Activated CD8-positive, alpha-beta memory T cell treated with anti-CD3 and anti-CD28 coated beads, Interleukin-2, amount 10 ng/mL, durations not matched to agents 7 days and 5 days (primary cell): ENCODE results near the gene SEC22C. TPM values are rescaled to one million over a fixed set of nuclear protein-coding genes. Genes with fewer than 3 reads are reported as not detected.
A peak's percentile ranks its signal among the peaks of the same experiment; 100 is the strongest.

Experiments
- ATAC-seq: fragments of 150-1000 bp; cut with Tn5 transposase; one replicate; pipeline ENCODE4 v1.10.0; 2021; ENCODE audit warnings: moderate library complexity
- CTCF ChIA-PET: fragments of 350-600 bp; sonication (Branson Sonifier 250); formaldehyde crosslinking; loops from one replicate; lab custom pipeline; 2021; ENCODE audit warnings: antibody characterized with exemption; lab: Charles Lee
- DNase-seq: peaks from one replicate; pipeline ENCODE4 v3.0.0-alpha.2; 2020
- H3K27ac Mint-ChIP-seq: one replicate; pipeline ENCODE4 v1.8.0; 2021; ENCODE audit warnings: mild to moderate bottlenecking, mixed read lengths
- H3K27me3 Mint-ChIP-seq: one replicate; pipeline ENCODE4 v1.8.0; 2021; ENCODE audit warnings: mixed read lengths
- H3K36me3 Mint-ChIP-seq: one replicate; pipeline ENCODE4 v1.8.0; 2021; ENCODE audit warnings: mild to moderate bottlenecking, mixed read lengths
- H3K4me1 Mint-ChIP-seq: one replicate; pipeline ENCODE4 v1.8.0; 2021; ENCODE audit warnings: mixed read lengths
- H3K4me3 Mint-ChIP-seq: one replicate; pipeline ENCODE4 v1.8.0; 2021; ENCODE audit warnings: mild to moderate bottlenecking, moderate library complexity, mixed read lengths
- H3K9me3 Mint-ChIP-seq: one replicate; pipeline ENCODE4 v1.8.0; 2022; ENCODE audit warnings: low read depth, mixed read lengths
- total RNA-seq, 2 experiments: library from RNA; stranded (reverse); gene quantifications; one replicate each; pipeline ENCODE4 v1.2.3, GENCODE V29; 2021

Gene SEC22C
- total RNA-seq, 2 experiments from 2014 or later, result 46.1 to 47.3 TPM

DNA sequence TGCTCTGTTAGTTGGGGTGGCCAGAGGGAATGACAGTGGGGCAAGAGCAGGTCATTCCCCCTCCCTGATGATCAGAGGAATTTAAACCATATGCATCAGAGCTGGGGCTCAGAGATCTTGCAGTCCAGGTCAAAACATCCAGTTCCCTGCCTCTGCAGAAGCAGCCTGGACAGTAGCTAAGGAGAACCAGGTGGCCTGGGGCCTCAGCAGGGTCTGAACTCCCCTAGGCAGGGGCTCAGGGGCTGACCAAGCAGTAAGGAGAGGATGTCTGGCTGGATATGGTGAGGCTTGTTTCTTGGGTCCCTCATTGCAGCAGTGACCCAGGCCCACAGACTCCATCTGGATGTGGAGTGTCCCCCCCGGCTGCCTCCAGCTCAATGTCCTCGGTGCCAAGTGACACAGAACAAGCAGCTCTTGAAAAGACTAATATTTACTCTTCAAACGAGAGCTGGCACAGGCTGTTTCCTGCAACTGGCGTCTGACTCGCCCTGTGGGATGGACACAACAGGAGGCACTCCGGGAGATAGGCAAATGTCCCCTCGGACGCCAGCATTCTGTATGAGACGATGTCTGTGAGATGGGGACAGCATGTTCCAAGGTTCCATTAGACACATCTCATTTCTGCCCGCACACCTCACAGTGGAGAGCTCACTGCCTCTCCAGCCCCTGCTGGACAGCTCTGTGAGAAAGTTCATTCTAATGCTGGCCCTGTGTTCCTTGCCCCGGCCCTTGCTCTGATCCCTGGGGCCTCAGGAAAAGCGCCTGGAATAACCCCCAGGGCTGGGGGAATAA, 37.1 kb downstream of the SEC22C start:
- no peak overlapping the region for H3K4me3 Mint-ChIP-seq
- ATAC-seq (no peak), DNase-seq (no peak)
- no peaks in the 10 kb centered on the region for H3K4me1 Mint-ChIP-seq
- H3K27ac Mint-ChIP-seq, result no peak overlapping the region
- no peaks in the 10 kb centered on the region for H3K9me3 Mint-ChIP-seq
- CTCF ChIA-PET, result interaction anchor here (1.0 to 6.2 kb wide), 3 partner anchors 9 to 43 kb away, joined by 3 to 60 read pairs (median 39); partner anchors contain the start of gene VIPR1
- peaks cover 1% of the 10 kb centered on the region for H3K36me3 Mint-ChIP-seq
- H3K27me3 Mint-ChIP-seq, result no peaks in the 10 kb centered on the region

- Mint-ChIP-seq H3K27ac (no peak overlapping the region), H3K4me3 (no peak overlapping the region), H3K27me3 (no peaks in the 10 kb centered on the region), H3K4me1 (no peaks in the 10 kb centered on the region), H3K36me3 (no peaks in the 10 kb centered on the region), H3K9me3 (no peaks in the 10 kb centered on the region)
- CTCF ChIA-PET, result interaction anchor here (0.6 to 2.5 kb wide), 6 partner anchors 11 to 356 kb away, joined by 3 to 7 read pairs (median 3); partner anchors contain the start of gene VIPR1
- DNase-seq (no peak), ATAC-seq (no peak)
Measured at GRCh38 chr3:42541079-42541478, 40.7 kb downstream of the SEC22C start.

GRCh38 chr3:42539871-42540714, 41.7 kb downstream of the SEC22C start:
- peak; percentile 72 for ATAC-seq
- Mint-ChIP-seq H3K4me3 (no peak overlapping the region), H3K36me3 (no peaks in the 10 kb centered on the region), H3K27ac (no peak overlapping the region), H3K4me1 (no peaks in the 10 kb centered on the region), H3K9me3 (no peaks in the 10 kb centered on the region), H3K27me3 (no peaks in the 10 kb centered on the region)
- CTCF ChIA-PET, result interaction anchor here (0.8 to 1.9 kb wide), 10 partner anchors 12 to 112 kb away, joined by 3 to 13 read pairs (median 3); partner anchors contain the start of gene VIPR1
- DNase-seq, result peak; percentile 73

GRCh38 chr3:42537350-42537749, 44.4 kb downstream of the SEC22C start:
- Mint-ChIP-seq H3K27ac (no peak overlapping the region), H3K4me1 (no peaks in the 10 kb centered on the region), H3K9me3 (no peaks in the 10 kb centered on the region), H3K4me3 (no peak overlapping the region), H3K36me3 (no peaks in the 10 kb centered on the region), H3K27me3 (no peaks in the 10 kb centered on the region)
- ATAC-seq (no peak), DNase-seq (no peak)
- CTCF ChIA-PET, result interaction anchor here (0.7 to 6.6 kb wide), 8 partner anchors 10 to 438 kb away, joined by 3 to 60 read pairs (median 9); partner anchors contain the start of gene VIPR1

DNA sequence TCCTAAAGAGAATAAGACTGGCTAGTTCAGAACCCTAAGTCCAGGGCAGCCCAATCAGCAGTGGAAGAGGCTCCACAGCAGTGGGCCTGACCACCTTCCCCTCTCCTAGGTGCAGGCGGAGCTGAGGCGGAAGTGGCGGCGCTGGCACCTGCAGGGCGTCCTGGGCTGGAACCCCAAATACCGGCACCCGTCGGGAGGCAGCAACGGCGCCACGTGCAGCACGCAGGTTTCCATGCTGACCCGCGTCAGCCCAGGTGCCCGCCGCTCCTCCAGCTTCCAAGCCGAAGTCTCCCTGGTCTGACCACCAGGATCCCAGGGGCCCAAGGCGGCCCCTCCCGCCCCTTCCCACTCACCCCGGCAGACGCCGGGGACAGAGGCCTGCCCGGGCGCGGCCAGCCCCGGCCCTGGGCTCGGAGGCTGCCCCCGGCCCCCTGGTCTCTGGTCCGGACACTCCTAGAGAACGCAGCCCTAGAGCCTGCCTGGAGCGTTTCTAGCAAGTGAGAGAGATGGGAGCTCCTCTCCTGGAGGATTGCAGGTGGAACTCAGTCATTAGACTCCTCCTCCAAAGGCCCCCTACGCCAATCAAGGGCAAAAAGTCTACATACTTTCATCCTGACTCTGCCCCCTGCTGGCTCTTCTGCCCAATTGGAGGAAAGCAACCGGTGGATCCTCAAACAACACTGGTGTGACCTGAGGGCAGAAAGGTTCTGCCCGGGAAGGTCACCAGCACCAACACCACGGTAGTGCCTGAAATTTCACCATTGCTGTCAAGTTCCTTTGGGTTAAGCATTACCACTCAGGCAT, 45.6 kb downstream of the SEC22C start:
- Mint-ChIP-seq H3K36me3 (no peaks in the 10 kb centered on the region), H3K27ac (no peak overlapping the region), H3K4me1 (no peaks in the 10 kb centered on the region), H3K9me3 (no peaks in the 10 kb centered on the region), H3K4me3 (no peak overlapping the region), H3K27me3 (no peaks in the 10 kb centered on the region)
- peak; percentile 38 for ATAC-seq
- DNase-seq, result peak; percentile 50
- CTCF ChIA-PET, result interaction anchor here (0.7 to 6.6 kb wide), 8 partner anchors 10 to 289 kb away, joined by 3 to 60 read pairs (median 9); partner anchors contain the start of gene VIPR1

DNA sequence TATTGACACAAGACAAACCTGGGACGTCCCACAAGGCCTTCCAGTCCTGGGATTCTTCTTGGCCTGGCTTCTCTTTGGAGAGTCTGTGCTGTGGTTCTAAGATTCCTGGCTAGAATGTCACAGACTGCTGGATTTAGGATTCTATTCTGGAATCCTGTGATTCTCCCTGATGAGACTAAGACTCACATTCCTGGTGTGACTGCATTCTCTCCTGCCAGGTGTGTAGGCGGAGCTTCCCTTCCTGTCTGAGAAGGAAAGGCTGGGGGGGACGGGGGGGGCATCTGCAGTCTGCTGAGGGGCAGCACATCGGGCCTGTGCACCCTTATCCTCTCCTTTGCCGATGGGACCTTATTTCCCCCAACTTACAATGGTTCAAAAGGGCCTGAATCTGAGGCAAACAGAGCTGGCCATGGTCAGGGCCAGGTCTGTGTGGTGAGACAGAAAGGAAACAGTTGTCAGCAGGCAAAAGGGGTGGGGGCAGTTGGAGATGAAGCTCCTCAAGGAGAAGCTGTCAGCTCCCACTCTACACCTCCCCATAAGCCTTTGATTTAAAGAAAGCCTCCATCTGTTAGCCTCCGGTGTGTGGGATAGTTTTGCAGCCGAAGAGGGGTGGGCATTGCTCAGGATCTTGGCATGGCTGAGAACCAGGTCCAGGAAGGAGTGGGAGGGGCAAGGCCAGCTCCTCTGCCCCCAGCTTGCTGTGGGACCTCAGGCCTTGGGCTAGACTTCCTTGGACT, 48.4 kb downstream of the SEC22C start:
- Mint-ChIP-seq H3K4me1 (peaks cover 15% of the 10 kb centered on the region), H3K27ac (no peak overlapping the region), H3K9me3 (no peaks in the 10 kb centered on the region), H3K36me3 (no peaks in the 10 kb centered on the region), H3K4me3 (no peak overlapping the region), H3K27me3 (no peaks in the 10 kb centered on the region)
- ATAC-seq (no peak), DNase-seq (no peak)
- CTCF ChIA-PET, result interaction anchor here (1.2 to 6.6 kb wide), 2 partner anchors 14 to 31 kb away, joined by 6 to 60 read pairs; partner anchors contain the start of gene VIPR1

DNA sequence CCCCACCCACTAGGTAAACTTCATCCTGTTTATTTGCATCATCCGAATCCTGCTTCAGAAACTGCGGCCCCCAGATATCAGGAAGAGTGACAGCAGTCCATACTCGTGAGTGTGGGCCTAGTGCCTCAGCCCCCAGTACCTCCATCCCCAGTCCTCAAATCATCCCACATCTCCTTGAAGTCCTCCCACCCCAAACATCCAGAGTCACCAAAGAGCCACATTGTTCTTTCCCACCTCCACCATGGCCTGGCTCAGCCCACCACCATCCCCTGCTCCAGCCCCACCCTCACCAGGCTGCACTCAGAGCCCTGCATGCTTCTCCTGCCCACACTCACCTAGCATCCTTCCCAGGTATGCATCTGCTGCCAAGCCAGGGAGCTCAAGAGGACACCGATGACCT, 49.5 kb downstream of the SEC22C start:
- no peak overlapping the region for H3K27ac Mint-ChIP-seq
- peaks cover 18% of the 10 kb centered on the region for H3K4me1 Mint-ChIP-seq
- no peak overlapping the region for H3K4me3 Mint-ChIP-seq
- H3K27me3 Mint-ChIP-seq, result no peaks in the 10 kb centered on the region
- DNase-seq, result no peak
- ATAC-seq, result no peak
- no peaks in the 10 kb centered on the region for H3K9me3 Mint-ChIP-seq
- CTCF ChIA-PET, result no interaction called here
- no peaks in the 10 kb centered on the region for H3K36me3 Mint-ChIP-seq

- no peak for DNase-seq
- Mint-ChIP-seq H3K36me3 (no peaks in the 10 kb centered on the region), H3K27ac (no peak overlapping the region), H3K4me1 (peaks cover 26% of the 10 kb centered on the region), H3K27me3 (no peaks in the 10 kb centered on the region), H3K4me3 (no peak overlapping the region), H3K9me3 (no peaks in the 10 kb centered on the region)
- ATAC-seq, result no peak
- CTCF ChIA-PET, result no interaction called here
Measured at GRCh38 chr3:42531470-42531869, 50.3 kb downstream of the SEC22C start.

DNA sequence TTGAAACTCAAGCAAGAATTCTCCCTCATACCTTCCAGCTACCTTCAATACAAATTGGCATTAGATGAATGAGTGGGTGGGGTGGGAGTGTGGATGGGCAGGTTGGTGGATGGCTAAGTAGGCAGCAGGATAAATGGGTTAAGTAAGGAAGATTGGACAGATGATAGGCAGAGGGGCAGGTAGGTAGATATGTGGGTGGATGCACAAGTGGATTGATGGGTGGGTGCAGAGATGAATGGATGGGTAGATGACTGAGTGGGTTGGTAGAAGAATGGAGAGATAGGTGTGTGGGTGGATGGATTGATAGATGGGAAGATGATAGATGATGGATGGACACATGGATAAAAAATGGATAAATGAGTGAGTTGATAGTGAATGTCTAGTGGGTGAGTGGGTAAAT, 51.7 kb downstream of the SEC22C start:
- Mint-ChIP-seq H3K4me3 (no peak overlapping the region), H3K27ac (peak overlapping the region; percentile 45), H3K9me3 (no peaks in the 10 kb centered on the region), H3K4me1 (peaks cover 27% of the 10 kb centered on the region), H3K27me3 (no peaks in the 10 kb centered on the region), H3K36me3 (no peaks in the 10 kb centered on the region)
- no peak for DNase-seq
- no peak for ATAC-seq
- CTCF ChIA-PET, result no interaction called here

GRCh38 chr3:42529468-42529867, 52.3 kb downstream of the SEC22C start:
- Mint-ChIP-seq H3K4me3 (no peak overlapping the region), H3K27ac (no peak overlapping the region), H3K4me1 (peaks cover 27% of the 10 kb centered on the region), H3K36me3 (no peaks in the 10 kb centered on the region), H3K9me3 (no peaks in the 10 kb centered on the region), H3K27me3 (no peaks in the 10 kb centered on the region)
- no peak for ATAC-seq
- CTCF ChIA-PET, result interaction anchor here (0.9 to 1.3 kb wide), 4 partner anchors 9 to 27 kb away, joined by 3 to 9 read pairs (median 4); partner anchors contain the start of gene VIPR1
- no peak for DNase-seq

DNA sequence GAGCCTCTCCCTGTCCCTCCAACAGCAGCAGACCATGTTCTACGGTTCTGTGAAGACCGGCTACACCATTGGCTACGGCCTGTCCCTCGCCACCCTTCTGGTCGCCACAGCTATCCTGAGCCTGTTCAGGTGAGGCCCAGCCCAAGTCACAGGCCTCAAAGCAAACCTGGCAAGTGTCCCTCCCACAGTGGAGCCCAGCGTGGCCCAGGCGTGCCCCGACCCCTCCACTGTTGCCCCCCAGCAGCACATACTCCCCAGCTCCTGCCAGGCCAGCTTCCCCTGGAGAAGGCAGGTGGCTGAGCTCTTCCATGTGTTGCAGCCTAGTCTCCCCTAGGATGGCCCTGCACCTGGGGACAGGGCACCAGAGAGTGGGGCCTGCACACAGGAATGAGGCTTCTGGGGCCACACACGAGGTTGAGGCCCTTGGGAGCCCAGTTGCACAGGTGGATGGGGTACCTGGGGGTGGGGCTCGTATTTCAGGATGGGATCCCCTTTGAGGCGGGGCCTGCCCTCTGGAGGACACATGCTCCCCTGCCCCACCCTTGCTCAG, 54.3 kb downstream of the SEC22C start:
- H3K27ac Mint-ChIP-seq, result peak overlapping the region; percentile 18
- ATAC-seq, result no peak
- peaks cover 27% of the 10 kb centered on the region for H3K4me1 Mint-ChIP-seq
- DNase-seq, result no peak
- H3K4me3 Mint-ChIP-seq, result no peak overlapping the region
- H3K27me3 Mint-ChIP-seq, result no peaks in the 10 kb centered on the region
- no peaks in the 10 kb centered on the region for H3K36me3 Mint-ChIP-seq
- H3K9me3 Mint-ChIP-seq, result no peaks in the 10 kb centered on the region
- CTCF ChIA-PET, result interaction anchor here (1.6 to 2.9 kb wide), 3 partner anchors 10 to 25 kb away, joined by 4 to 14 read pairs (median 8); partner anchors contain the start of gene VIPR1
